Measurements from ENCODE around the gene MERTK.
"Not testable (repeated sequence)": the region's sequence is repeated elsewhere in the genome, so short reads cannot be mapped to it uniquely, and the experiment has no call there.

MERTK gene

GRCh38 chr2:111945444-111946293 lies 47.3 kb downstream of the MERTK start:
- peak overlapping the region; percentile 6 for H3K27ac Mint-ChIP-seq
- no peaks in the 10 kb centered on the region for H3K36me3 Mint-ChIP-seq
- ATAC-seq (replicated peaks): no peak
- H3K9me3 Mint-ChIP-seq: no peaks in the 10 kb centered on the region
- peaks cover 18 to 23% of the 10 kb centered on the region in 2 donors for H3K27me3 Mint-ChIP-seq
- H3K4me1 Mint-ChIP-seq: no peaks in the 10 kb centered on the region
- no peak overlapping the region for H3K4me3 Mint-ChIP-seq
- DNase-seq: no peak

GRCh38 chr2:111946294-111947114 lies 48.1 kb downstream of the MERTK start:
- DNase-seq (no peak), ATAC-seq (replicated peaks) (no peak)
- H3K9me3 Mint-ChIP-seq: no peaks in the 10 kb centered on the region
- no peaks in the 10 kb centered on the region for H3K36me3 Mint-ChIP-seq
- H3K4me1 Mint-ChIP-seq: no peaks in the 10 kb centered on the region
- peaks cover 12 to 15% of the 10 kb centered on the region in 2 donors for H3K27me3 Mint-ChIP-seq
- no peak overlapping the region for H3K4me3 Mint-ChIP-seq
- no peak overlapping the region for H3K27ac Mint-ChIP-seq

- Mint-ChIP-seq H3K4me3 (no peak overlapping the region), H3K27me3 (peaks cover 5 to 8% of the 10 kb centered on the region in 2 donors), H3K27ac (no peak overlapping the region), H3K4me1 (no peaks in the 10 kb centered on the region), H3K36me3 (no peaks in the 10 kb centered on the region), H3K9me3 (no peaks in the 10 kb centered on the region)
- ATAC-seq (replicated peaks): no peak
- no peak for DNase-seq
Measured at GRCh38 chr2:111947219-111947618, 48.8 kb downstream of the MERTK start.

- Mint-ChIP-seq H3K27me3 (peaks cover under 1 to 1% of the 10 kb centered on the region in 2 donors), H3K9me3 (no peaks in the 10 kb centered on the region), H3K4me1 (no peaks in the 10 kb centered on the region), H3K36me3 (no peaks in the 10 kb centered on the region), H3K27ac (no peak overlapping the region), H3K4me3 (no peak overlapping the region)
- ATAC-seq (replicated peaks) (no peak), DNase-seq (no peak)
Measured at GRCh38 chr2:111948832-111949231, 50.4 kb downstream of the MERTK start.

GRCh38 chr2:111950236-111950635 lies 51.8 kb downstream of the MERTK start:
- Mint-ChIP-seq H3K9me3 (no peaks in the 10 kb centered on the region), H3K27me3 (peaks cover 5% of the 10 kb centered on the region in 2 donors), H3K27ac (no peak overlapping the region), H3K36me3 (peaks cover 0 to 1% of the 10 kb centered on the region in 2 donors), H3K4me3 (no peak overlapping the region), H3K4me1 (no peaks in the 10 kb centered on the region)
- ATAC-seq (replicated peaks): no peak
- DNase-seq: no peak

- Mint-ChIP-seq H3K27me3 (peaks cover 5% of the 10 kb centered on the region in 2 donors), H3K27ac (no peak overlapping the region), H3K36me3 (peaks cover 0 to 1% of the 10 kb centered on the region in 2 donors), H3K9me3 (no peaks in the 10 kb centered on the region), H3K4me1 (no peaks in the 10 kb centered on the region), H3K4me3 (no peak overlapping the region)
- ATAC-seq (replicated peaks) (no peak), DNase-seq (no peak)
Measured at GRCh38 chr2:111951486-111951885, 53.1 kb downstream of the MERTK start.

- Mint-ChIP-seq H3K27ac (no peak overlapping the region), H3K27me3 (peaks cover 5% of the 10 kb centered on the region in 2 donors), H3K36me3 (peaks cover 0 to 1% of the 10 kb centered on the region in 2 donors), H3K4me1 (no peaks in the 10 kb centered on the region), H3K4me3 (no peak overlapping the region), H3K9me3 (no peaks in the 10 kb centered on the region)
- ATAC-seq (replicated peaks) (no peak), DNase-seq (no peak)
Measured at GRCh38 chr2:111952871-111953452, 54.6 kb downstream of the MERTK start.

GRCh38 chr2:111954602-111955332 lies 56.4 kb downstream of the MERTK start:
- H3K4me1 Mint-ChIP-seq: no peaks in the 10 kb centered on the region
- peaks cover 0 to 1% of the 10 kb centered on the region in 2 donors for H3K36me3 Mint-ChIP-seq
- H3K9me3 Mint-ChIP-seq: no peaks in the 10 kb centered on the region
- H3K27me3 Mint-ChIP-seq: peaks cover 5% of the 10 kb centered on the region in 2 donors
- H3K4me3 Mint-ChIP-seq: no peak overlapping the region
- DNase-seq: no peak
- no peak overlapping the region for H3K27ac Mint-ChIP-seq
- ATAC-seq (replicated peaks): no peak

GRCh38 chr2:111957872-111958354 lies 59.5 kb downstream of the MERTK start:
- no peak for DNase-seq
- H3K4me3 Mint-ChIP-seq: no peak overlapping the region
- H3K27ac Mint-ChIP-seq: no peak overlapping the region
- H3K36me3 Mint-ChIP-seq: peaks cover 0 to 1% of the 10 kb centered on the region in 2 donors
- H3K4me1 Mint-ChIP-seq: no peaks in the 10 kb centered on the region
- ATAC-seq (replicated peaks): no peak
- peaks cover 5% of the 10 kb centered on the region in 2 donors for H3K27me3 Mint-ChIP-seq
- no peaks in the 10 kb centered on the region for H3K9me3 Mint-ChIP-seq

- DNase-seq (no peak), ATAC-seq (replicated peaks) (no peak)
- H3K4me3 Mint-ChIP-seq: no peak overlapping the region
- H3K27me3 Mint-ChIP-seq: peaks cover 3% of the 10 kb centered on the region in 2 donors
- peaks cover 0 to 1% of the 10 kb centered on the region in 2 donors for H3K36me3 Mint-ChIP-seq
- no peaks in the 10 kb centered on the region for H3K9me3 Mint-ChIP-seq
- H3K4me1 Mint-ChIP-seq: no peaks in the 10 kb centered on the region
- H3K27ac Mint-ChIP-seq: no peak overlapping the region
Measured at GRCh38 chr2:111958901-111959300, 60.5 kb downstream of the MERTK start.

GRCh38 chr2:111961663-111962062 lies 63.3 kb downstream of the MERTK start:
- ATAC-seq (replicated peaks) (no peak), DNase-seq (no peak)
- H3K27me3 Mint-ChIP-seq: no peaks in the 10 kb centered on the region
- no peak overlapping the region for H3K4me3 Mint-ChIP-seq
- no peak overlapping the region for H3K27ac Mint-ChIP-seq
- no peaks in the 10 kb centered on the region for H3K9me3 Mint-ChIP-seq
- H3K36me3 Mint-ChIP-seq: no peaks in the 10 kb centered on the region
- no peaks in the 10 kb centered on the region for H3K4me1 Mint-ChIP-seq

GRCh38 chr2:111963086-111963485 lies 64.7 kb downstream of the MERTK start:
- not testable (repeated sequence) for ATAC-seq (replicated peaks); H3K27me3 Mint-ChIP-seq; H3K9me3 Mint-ChIP-seq; H3K36me3 Mint-ChIP-seq; H3K27ac Mint-ChIP-seq; DNase-seq; H3K4me3 Mint-ChIP-seq; H3K4me1 Mint-ChIP-seq

- H3K36me3 Mint-ChIP-seq, H3K4me3 Mint-ChIP-seq, H3K27me3 Mint-ChIP-seq: not testable (repeated sequence)
Measured at GRCh38 chr2:111963508-111963907, 65.1 kb downstream of the MERTK start.

GRCh38 chr2:111965062-111965461 lies 66.7 kb downstream of the MERTK start:
- DNase-seq (no peak), ATAC-seq (replicated peaks) (no peak)
- H3K27ac Mint-ChIP-seq: no peak overlapping the region
- H3K36me3 Mint-ChIP-seq: peaks cover 0 to 1% of the 10 kb centered on the region in 2 donors
- H3K27me3 Mint-ChIP-seq: no peaks in the 10 kb centered on the region
- no peak overlapping the region for H3K4me3 Mint-ChIP-seq
- no peaks in the 10 kb centered on the region for H3K9me3 Mint-ChIP-seq
- H3K4me1 Mint-ChIP-seq: no peaks in the 10 kb centered on the region

More at GRCh38 chr2:111963508-111963907, 65.1 kb downstream of the MERTK start:
- DNase-seq; H3K9me3 Mint-ChIP-seq; ATAC-seq (replicated peaks); H3K27ac Mint-ChIP-seq; H3K4me1 Mint-ChIP-seq: not testable (repeated sequence)
